HFFc6 (cell line): ENCODE measurements around the gene VENTX. TPM values are rescaled to one million over a fixed set of nuclear protein-coding genes. Genes with fewer than 3 reads are reported as not detected.

Experiments used
- DNase-seq: peaks from one replicate; pipeline ENCODE4 v3.0.0-alpha.2; 2018
- H3K27ac Mint-ChIP-seq: 2 replicates; pipeline ENCODE4 v1.8.0; 2020; ENCODE audit warnings: mild to moderate bottlenecking, mixed read lengths
- H3K27me3 Mint-ChIP-seq: 2 replicates; pipeline ENCODE4 v1.8.0; 2021; ENCODE audit warnings: mild to moderate bottlenecking, moderate library complexity, mixed read lengths; ENCODE audit not compliant: insufficient read depth
- H3K36me3 Mint-ChIP-seq: 2 replicates; pipeline ENCODE4 v1.8.0; 2021; ENCODE audit warnings: low read depth, mixed read lengths
- H3K4me1 Mint-ChIP-seq: 2 replicates; pipeline ENCODE4 v1.8.0; 2020; ENCODE audit warnings: low read depth, mixed read lengths
- H3K4me3 Mint-ChIP-seq: 2 replicates; pipeline ENCODE4 v1.8.0; 2020; ENCODE audit warnings: mild to moderate bottlenecking, moderate library complexity, mixed read lengths
- H3K9me3 Mint-ChIP-seq: 2 replicates; pipeline ENCODE4 v1.8.0; 2020; ENCODE audit warnings: mild to moderate bottlenecking, mixed read lengths
- total RNA-seq, 6 experiments: library from RNA; stranded (reverse); fragmentation: NEBNext Ultra II Directional; extraction: Animal tissue kit (Norgen Biotek cat#: 25700); gene quantifications; 2 replicates in 1 of 6; 3 replicates in 5 of 6; pipeline ENCODE4 v1.2.3, GENCODE V29; 2021
- TF ChIP-seq, protein P1 (sequence below): fragments of 200-600 bp; sonication (generic); IDR thresholded peaks from 2 replicates; pipeline ENCODE4 v1.5.0; 2021; ENCODE audit warnings: antibody characterized with exemption, mild to moderate bottlenecking

VENTX gene
- total RNA-seq, 6 experiments from 2014 or later: not detected

DNA sequence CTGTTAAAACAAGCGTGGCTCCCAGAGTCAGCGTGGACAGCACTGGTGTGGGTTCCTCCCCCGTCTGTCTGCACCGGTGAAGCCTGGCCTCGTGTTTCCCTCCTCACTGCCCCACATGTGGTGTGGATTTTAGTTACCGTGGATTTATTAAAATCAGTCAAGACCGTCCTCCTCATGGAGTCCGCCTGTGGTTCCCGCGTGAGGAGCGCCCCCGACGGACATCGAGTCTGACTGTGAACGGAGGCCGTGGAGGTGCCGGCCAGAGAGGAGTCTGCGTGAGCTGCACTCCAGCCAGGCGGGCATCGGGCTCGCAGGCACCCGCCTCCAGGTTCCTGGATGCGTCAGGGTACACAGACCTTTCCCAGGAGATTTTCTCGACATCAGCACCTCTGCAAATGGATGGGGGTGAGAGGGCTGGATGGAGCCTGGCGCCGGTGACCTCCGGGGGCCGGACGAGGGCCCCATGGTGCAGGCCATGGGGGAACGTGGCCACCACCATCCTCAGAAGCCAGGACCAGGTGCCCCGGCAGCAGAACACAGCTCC, 33.9 kb upstream of the VENTX start:
- DNase-seq: no peak
- Mint-ChIP-seq H3K27me3 (no peaks in the 10 kb centered on the region; the same call in 1 of the 2 replicates), H3K4me3 (no peak overlapping the region), H3K36me3 (no peaks in the 10 kb centered on the region), H3K9me3 (peaks cover 23% of the 10 kb centered on the region), H3K4me1 (no peaks in the 10 kb centered on the region), H3K27ac (no peak overlapping the region)
- TF ChIP-seq, protein P1, sequence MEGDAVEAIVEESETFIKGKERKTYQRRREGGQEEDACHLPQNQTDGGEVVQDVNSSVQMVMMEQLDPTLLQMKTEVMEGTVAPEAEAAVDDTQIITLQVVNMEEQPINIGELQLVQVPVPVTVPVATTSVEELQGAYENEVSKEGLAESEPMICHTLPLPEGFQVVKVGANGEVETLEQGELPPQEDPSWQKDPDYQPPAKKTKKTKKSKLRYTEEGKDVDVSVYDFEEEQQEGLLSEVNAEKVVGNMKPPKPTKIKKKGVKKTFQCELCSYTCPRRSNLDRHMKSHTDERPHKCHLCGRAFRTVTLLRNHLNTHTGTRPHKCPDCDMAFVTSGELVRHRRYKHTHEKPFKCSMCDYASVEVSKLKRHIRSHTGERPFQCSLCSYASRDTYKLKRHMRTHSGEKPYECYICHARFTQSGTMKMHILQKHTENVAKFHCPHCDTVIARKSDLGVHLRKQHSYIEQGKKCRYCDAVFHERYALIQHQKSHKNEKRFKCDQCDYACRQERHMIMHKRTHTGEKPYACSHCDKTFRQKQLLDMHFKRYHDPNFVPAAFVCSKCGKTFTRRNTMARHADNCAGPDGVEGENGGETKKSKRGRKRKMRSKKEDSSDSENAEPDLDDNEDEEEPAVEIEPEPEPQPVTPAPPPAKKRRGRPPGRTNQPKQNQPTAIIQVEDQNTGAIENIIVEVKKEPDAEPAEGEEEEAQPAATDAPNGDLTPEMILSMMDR: no peak

DNA sequence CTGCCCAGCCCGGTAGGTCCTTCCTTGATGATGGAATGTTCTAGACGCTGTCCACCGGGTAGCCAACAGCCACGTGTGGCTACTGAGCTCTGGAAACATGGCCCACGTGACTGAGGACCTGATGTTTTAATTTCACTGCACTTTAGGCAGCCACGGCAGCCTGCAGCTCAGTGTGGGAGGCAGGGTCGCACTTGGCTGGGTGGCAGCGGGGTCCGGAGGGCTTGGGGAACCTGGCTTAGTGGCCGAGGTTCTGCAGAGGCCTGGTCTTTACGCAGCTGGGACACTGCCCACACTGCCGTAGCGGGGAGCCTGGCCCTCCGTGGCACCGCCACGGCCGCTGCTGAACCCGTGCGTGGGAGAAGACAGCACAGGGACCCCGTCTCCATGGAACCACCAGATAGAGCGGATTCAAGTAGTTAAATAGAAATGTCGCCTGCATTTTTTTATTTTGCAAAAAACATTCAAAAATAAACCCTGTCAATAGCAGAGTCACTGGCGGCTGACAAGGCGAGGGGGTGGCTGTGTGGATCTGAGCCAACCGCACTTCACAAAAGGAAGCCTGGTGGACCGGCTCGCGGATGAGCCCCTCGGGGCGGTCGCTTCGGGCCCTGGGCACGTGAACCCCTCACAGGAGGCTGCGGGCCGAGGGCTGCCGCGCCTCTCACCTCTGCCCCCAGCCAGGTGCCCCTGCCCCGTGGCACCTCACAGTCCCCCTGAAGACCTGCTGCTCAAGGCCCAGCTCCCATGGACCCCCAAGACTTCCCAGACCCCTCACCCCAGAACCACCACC, 33.2 kb upstream of the VENTX start:
- H3K9me3 Mint-ChIP-seq: peaks cover 20% of the 10 kb centered on the region
- DNase-seq: no peak
- H3K27me3 Mint-ChIP-seq: no peaks in the 10 kb centered on the region; the same call in 1 of the 2 replicates
- TF ChIP-seq, protein P1: no peak
- no peak overlapping the region for H3K27ac Mint-ChIP-seq
- no peaks in the 10 kb centered on the region for H3K4me1 Mint-ChIP-seq
- H3K4me3 Mint-ChIP-seq: no peak overlapping the region
- no peaks in the 10 kb centered on the region for H3K36me3 Mint-ChIP-seq

DNA sequence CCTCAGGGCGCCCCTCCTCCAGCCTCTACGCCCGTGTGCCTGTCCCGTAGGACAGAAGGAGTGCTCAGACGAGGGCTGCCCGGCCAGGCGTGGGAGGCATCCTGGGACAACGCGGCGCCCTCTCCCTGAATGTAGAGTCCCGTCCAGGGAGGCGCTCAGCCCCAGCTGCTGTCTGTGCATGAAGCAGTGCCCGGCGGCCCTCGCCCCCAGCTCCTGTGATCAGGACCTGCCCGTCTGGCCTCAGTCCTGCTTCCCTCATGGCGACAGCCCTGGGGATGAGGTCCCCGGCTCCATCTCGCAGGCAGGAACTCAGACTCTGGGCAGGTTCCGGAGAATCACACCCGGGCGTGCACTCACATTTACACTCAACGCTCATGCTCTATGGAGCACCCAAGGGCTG, 32.5 kb upstream of the VENTX start:
- no peak overlapping the region for H3K4me3 Mint-ChIP-seq
- peaks cover 19% of the 10 kb centered on the region for H3K9me3 Mint-ChIP-seq
- H3K27me3 Mint-ChIP-seq: no peaks in the 10 kb centered on the region; the same call in 1 of the 2 replicates
- no peak overlapping the region for H3K27ac Mint-ChIP-seq
- H3K4me1 Mint-ChIP-seq: no peaks in the 10 kb centered on the region
- DNase-seq: no peak
- no peaks in the 10 kb centered on the region for H3K36me3 Mint-ChIP-seq
- TF ChIP-seq, protein P1: no peak

DNA sequence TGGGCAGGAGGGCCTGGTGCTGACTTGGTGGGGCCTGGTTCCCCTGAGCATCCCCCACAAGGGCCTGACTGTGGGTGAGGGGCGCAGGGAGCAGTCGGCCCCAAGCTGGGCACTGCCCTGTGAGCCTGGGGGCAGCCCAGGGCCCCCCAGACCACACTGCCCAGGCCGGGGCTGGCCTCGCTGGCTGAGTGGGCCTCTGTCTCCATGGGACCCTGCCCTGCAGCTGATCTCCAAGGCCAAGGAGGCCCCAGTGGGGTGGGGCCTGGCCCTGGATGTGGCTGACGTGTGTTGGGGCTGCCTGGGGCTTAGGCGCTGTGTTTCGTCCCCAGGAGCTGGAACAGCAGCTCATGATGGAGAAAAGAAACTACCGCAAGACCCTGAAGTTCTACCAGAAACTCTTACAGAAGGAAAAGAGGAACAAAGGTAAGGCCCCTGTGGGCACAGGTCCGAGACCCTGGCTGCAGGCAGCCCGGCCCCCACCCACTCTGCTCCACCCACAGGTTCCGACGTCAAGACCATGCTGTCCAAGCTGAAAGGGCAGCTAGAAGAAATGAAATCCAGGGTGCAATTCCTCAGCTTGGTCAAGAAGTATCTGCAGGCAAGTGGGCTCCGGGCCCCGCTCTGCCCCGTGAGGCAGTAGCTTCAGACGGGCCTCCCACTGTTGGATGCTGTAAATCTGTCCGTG, 31.2 kb upstream of the VENTX start:
- no peaks in the 10 kb centered on the region for H3K36me3 Mint-ChIP-seq
- H3K9me3 Mint-ChIP-seq: peaks cover 15% of the 10 kb centered on the region; the same call in 1 of the 2 replicates
- TF ChIP-seq, protein P1: no peak
- H3K4me1 Mint-ChIP-seq: no peaks in the 10 kb centered on the region
- no peak for DNase-seq
- no peak overlapping the region for H3K4me3 Mint-ChIP-seq
- no peaks in the 10 kb centered on the region; the same call in 1 of the 2 replicates for H3K27me3 Mint-ChIP-seq
- H3K27ac Mint-ChIP-seq: no peak overlapping the region

DNA sequence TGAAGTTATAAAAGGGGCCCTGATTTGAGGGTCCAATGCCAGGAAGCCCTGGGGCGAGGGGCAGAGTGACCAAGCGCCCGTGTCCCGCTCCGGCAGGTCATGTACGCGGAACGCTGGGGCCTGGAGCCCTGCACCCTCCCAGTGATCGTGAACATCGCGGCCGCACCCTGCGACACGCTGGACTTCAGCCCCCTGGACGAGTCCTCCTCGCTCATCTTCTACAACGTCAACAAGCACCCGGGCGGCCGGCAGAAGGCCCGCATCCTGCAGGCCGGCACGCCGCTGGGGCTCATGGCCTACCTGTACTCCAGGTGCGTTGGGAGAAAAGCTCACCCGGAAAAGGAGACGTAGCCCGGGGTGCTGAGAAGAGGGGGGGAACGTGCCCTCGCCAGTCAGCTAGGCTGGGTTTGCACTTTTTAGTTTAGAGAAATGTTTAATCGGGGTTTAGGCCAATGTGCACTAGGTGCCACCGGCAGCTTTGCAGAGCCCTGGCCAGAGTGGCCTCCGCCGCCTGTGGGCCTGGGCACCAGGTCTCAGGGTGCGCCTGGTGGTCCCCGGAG, 30.5 kb upstream of the VENTX start:
- H3K4me3 Mint-ChIP-seq: no peak overlapping the region
- H3K27ac Mint-ChIP-seq: no peak overlapping the region
- no peaks in the 10 kb centered on the region for H3K36me3 Mint-ChIP-seq
- DNase-seq: no peak
- H3K9me3 Mint-ChIP-seq: peaks cover 17% of the 10 kb centered on the region; the same call in 1 of the 2 replicates
- no peaks in the 10 kb centered on the region for H3K4me1 Mint-ChIP-seq
- H3K27me3 Mint-ChIP-seq: no peaks in the 10 kb centered on the region; the same call in 1 of the 2 replicates
- TF ChIP-seq, protein P1: no peak
